GM11168 (cell line): Measurements from ENCODE around the gene RNF214.
"Not testable (repeated sequence)": the region's sequence is repeated elsewhere in the genome, so short reads cannot be mapped to it uniquely, and the experiment has no call there.

Experiments used
- in situ Hi-C: fragments of 300-500 bp; cut with MboI; formaldehyde crosslinking; loops from one replicate; pipeline ENCODE4 v1.12.0; 2022; ENCODE audit warnings: low sequenced_read_pairs; ENCODE audit not compliant: unreplicated experiment

Gene RNF214

DNA sequence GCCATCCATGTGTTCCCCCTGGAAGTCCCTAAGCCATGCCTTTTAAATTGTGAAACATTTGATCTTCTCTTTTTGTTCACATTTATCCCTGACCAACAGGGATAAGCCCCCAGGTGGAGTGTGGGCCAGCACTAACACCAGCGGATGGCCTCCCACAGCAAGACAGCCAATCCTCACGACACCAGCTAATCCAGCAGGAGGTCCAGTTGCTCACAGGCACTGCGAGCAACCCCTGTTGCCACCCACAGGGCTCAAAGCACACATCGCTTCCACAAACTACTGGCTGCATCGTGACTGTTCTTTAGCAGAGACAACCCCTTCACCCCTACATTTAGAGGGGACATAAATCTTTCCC lies 2.6 kb upstream of the RNF214 start:
- in situ Hi-C loops = no loop called here

DNA sequence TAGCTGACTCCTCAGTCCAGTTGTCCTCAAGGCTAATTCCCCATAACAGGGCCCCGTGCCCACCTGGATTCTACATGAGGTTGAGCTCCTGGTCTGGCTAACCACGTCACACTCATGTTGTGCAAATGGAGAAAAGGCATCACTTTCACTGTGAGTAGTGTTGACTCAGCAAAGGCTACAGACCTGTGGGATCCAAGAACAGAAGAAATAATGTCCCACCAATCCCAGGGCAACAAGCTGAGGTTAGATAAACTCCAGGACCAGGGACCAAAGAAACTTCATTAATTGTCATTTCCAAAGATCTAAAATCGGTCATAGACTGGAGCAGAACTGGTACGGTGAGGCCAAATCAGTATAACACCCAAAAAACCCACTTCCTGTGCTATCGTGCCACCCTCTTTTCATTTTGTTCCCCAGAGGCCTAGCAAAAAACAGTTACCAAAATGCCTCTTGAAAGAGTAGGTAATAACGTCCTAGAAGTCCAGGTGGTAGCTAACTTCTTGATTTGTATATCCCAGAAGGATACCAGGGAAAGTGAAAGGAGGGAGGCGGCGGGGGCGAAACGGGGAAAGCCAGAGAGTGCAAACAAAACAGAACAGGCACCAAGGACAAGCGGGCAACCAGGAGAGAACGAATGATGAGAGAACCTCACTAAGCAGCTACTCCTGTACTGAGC lies 2.0 kb upstream of the RNF214 start:
- in situ Hi-C loops = no loop called here

- in situ Hi-C loops = no loop called here
These were observed 1.3 kb upstream of the RNF214 start for GRCh38 chr11:117230999-117231841.

DNA sequence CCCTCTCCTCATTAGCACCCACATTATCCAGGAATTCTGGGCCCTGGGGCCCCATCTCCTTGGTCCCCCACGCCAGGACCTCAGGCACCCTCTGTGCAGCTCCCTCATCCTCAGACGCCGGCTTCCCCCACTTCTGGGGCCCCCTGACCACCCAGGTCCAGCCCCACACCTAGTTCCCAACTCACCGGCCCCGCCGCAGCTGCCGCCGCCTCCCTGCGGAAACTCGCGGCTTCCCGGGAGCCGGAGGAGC lies 704 bp upstream of the RNF214 start, which contains the start of gene PCSK7:
PCSK7 (minus strand) TSS at position 232 of the 250 bp plus-strand sequence. CDS start 2,229 bp downstream, outside the sequence.
- in situ Hi-C loops = no loop called here

DNA sequence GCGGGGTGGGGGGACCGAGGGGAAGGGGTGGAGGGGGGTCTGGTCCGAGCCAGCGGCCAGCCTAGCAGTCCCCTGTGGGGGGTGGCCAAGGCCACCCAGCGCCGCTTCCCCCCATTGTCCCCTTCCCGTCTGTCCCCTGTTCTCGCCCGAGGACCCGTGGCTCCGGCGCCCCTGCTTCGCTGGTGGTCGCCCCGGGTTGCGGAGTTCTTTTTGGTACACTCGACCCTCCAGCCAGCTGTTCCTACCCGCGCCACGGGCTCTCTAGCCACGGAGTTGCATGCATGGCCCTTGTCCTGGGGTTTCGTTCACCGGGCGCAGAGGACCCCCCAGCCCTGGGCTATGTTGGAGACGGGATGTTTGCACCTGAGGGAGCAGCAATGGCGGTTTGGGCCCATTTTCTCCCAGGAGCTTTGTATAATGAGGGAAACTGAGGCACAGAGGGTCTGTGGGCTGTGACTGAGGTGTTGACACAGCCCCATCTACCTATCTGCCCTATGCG lies 489 bp downstream of the RNF214 start:
- in situ Hi-C loops = no loop called here

GRCh38 chr11:117238221-117238620 lies 5.8 kb downstream of the RNF214 start:
- in situ Hi-C loops = no loop called here

DNA sequence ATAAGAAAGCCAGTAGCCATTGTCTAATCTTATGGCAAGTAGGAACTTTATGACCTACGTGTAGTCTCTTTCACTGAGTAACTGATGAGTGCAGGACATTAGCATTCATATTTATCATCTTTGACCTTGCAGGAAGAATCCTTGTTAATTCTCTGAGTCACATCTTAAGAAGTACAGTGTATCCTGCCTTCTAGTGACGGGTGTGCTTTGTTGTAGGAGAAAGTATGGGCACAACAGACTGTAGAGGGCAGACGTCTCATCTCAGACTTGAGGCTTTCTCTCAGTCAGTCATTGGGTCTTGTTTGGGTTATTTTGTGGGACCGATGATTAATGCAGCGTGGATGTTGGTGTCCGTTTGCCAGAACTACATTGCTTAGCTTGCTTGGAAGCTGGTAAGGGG lies 6.8 kb downstream of the RNF214 start:
- in situ Hi-C loops = no loop called here

DNA sequence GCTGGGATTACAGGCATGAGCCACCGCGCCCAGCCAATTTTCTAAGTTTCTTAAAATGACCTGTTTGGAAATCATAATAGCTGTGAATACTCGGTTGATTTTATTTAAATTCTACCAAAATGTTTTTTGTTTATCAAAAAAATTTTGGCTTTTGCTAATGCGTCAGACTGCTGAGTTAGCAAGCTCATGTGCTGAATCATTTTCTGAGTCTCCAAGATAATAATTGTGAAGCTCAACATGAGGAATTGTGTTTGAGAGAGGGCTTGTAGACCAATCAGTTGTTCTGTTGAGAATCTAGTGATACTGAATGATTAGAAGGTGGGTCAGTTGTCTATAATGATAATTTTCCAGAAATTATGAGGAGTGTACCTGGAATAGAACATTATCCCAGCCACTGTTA lies 15.9 kb downstream of the RNF214 start:
- in situ Hi-C loops = no loop called here

GRCh38 chr11:117249571-117249970 lies 17.1 kb downstream of the RNF214 start:
- in situ Hi-C loops = no loop called here

DNA sequence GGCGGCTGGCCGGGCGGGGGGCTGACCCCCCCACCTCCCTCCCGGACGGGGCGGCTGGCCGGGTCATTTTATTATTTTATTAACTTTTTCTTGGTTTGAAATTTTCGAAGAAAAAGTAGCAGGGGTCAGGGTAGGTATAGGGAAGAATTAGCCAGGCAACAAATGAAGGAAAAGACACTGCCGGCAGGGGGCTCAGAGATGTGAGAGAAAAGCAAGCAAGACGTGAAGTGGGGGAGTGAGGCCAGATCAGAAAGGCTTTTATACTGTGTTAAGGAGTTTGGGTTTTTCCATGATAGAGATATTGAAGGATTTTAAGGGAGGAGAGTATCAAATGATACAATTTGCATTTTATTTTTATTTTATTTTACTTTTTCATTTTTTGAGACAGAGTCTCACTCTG lies 19.0 kb downstream of the RNF214 start:
- in situ Hi-C loops = no loop called here

- in situ Hi-C loops = no loop called here
These were observed 23.5 kb downstream of the RNF214 start for GRCh38 chr11:117255966-117256365.

- in situ Hi-C loops = no loop called here
These were observed 24.1 kb downstream of the RNF214 start for GRCh38 chr11:117256573-117256972.

- in situ Hi-C loops = no loop called here
These were observed 26.1 kb downstream of the RNF214 start for GRCh38 chr11:117258576-117258975.

DNA sequence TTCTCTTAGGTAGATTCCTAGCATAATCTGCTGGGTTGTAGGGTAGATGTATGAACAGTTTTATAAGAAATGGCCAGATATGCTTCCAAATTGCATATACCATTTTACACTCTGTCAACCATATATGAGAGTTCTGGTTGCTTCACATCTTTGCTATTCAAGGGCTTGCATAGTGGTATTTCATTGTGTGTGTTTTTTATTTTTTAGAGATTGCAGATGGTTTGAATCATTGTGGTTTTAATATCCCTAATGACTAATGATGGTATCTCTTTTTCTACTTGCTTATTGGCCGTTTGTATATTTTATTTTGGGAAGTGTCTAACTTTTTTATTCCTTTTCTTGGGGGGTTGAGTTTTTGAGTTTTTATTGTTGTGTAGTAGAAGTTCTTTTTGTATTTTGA lies 26.9 kb downstream of the RNF214 start:
- in situ Hi-C loops = no loop called here

- in situ Hi-C loops = not testable (repeated sequence)
These were observed 32.3 kb downstream of the RNF214 start for GRCh38 chr11:117264624-117265323.

DNA sequence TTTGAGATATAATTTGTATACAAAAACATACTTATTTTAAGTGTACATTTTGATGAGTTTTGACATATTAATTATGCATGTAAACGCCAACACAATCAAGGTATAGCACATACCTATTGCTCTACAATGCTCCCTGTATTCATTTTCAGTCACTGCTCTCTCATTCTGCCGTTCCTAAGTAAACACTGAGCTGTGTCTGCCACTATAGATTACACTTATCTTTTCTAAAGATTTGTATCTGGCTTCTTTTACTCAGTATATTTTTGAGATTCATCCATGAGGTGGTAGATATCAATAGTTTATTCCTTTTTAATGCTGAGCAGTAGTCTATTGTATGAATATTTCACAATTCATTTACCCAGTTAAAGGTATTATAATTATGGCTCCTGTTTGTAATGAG lies 33.3 kb downstream of the RNF214 start:
- in situ Hi-C loops = no loop called here

- in situ Hi-C loops = no loop called here
These were observed 37.4 kb downstream of the RNF214 start for GRCh38 chr11:117269856-117270255.

GRCh38 chr11:117271208-117271607 lies 38.7 kb downstream of the RNF214 start:
- in situ Hi-C loops = no loop called here

DNA sequence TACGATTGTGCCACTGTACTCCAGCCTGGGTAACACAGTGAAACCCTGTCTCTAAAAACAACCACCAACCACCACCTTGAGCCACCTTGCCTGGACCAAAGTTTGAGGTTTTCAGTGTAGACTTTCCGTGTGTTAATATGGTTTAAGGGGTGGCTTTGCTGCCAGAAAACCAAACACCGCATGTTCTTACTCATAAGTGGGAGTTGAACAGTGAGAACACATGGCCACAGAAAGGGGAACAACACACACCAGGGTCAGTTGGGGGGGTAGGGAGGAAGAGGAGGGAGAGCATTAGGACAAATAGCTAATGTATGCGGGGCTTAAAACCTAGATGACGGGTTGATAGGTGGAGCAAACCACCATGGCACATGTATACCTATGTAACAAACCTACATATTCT lies 39.7 kb downstream of the RNF214 start:
- in situ Hi-C loops = not testable (repeated sequence)

GRCh38 chr11:117273550-117274289 lies 41.2 kb downstream of the RNF214 start:
- in situ Hi-C loops = no loop called here

GRCh38 chr11:117278347-117278746 lies 45.9 kb downstream of the RNF214 start:
- in situ Hi-C loops = no loop called here
